Activated T-cell treated with anti-CD3 and anti-CD28 coated beads for 24 hours (primary cell): Measurements from ENCODE around the gene TMEM63C.

Experiments used
- DNase-seq: peaks from one replicate; pipeline ENCODE4 v3.0.0-alpha.2; 2020; ENCODE audit warnings: low read depth

The TMEM63C gene

DNA sequence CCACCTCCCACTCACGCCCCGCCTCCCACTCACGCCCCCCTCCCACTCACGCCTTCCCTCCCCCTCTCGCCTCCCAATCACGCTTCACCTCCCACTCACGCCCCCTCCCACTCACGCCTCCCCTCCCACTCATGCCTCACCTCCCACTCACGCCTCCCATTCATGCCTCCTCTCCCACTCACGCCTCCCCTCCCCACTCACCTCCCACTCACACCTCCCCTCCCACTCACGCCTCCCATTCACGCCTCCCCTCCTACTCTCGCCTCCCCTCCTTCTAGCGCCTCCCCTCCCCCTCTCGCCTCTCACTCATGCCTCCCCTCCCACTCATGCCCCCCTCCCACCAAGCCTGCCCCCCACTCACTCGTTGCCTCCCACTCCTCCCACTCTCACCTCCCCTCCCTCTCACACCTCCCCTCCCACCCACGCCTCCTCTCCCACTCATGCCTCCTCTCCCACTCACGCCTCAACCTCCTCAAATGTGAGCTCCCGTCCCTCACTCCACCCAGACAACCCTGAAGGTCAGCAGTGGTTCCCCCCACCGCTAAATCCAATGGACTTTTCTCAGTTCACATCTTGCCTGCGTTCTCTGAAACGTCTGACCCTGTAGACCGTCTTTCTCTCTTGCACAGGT lies 39.8 kb downstream of the TMEM63C start:
- no peak for DNase-seq

GRCh38 chr14:77222546-77223225 lies 41.1 kb downstream of the TMEM63C start:
- DNase-seq, result no peak

DNA sequence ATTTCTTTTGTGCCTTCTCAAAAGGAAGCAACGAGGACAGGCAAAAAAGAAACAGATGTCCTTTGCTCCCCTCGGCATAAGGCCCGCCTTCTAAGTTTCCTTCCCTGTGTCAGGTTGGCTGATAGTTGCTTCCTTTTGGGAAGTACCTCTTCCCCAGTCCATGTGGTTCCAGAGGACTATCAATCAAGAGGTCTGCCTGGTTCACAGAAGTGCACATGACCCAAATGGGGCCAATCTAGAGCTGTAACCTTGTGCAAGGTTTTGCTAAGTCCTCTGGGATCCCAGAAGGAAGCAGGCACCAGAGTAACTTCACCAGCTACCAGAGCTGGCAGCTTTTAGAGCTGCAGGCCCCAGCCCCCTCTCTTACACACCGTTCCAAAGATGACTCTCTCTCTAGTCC lies 42.6 kb downstream of the TMEM63C start:
- DNase-seq, result no peak

- no peak for DNase-seq
These were observed 43.7 kb downstream of the TMEM63C start for GRCh38 chr14:77225254-77225653.

- DNase-seq, result no peak
These were observed 44.4 kb downstream of the TMEM63C start for GRCh38 chr14:77225892-77226557.

DNA sequence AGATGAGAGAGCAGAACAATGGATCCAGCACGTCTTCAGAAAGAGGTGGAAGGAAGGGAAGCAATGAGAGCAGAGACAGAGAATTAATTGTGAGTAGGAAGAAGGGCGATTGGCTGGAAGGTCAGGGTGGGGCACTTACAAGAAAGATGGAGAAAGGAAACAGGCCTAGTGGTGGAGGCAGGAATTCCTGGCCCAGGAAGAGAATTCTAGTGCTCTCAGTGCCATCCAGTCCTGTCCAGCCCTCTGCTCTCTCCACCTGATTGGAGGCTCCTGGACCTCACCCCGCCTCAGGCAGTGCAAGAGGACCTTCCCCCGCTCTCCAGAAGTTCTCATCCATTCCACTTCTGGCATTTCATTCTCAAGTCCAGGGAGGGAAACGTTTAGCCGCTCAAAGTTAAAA lies 46.5 kb downstream of the TMEM63C start:
- DNase-seq, result no peak

GRCh38 chr14:77230914-77231313 lies 49.3 kb downstream of the TMEM63C start:
- DNase-seq, result no peak

DNA sequence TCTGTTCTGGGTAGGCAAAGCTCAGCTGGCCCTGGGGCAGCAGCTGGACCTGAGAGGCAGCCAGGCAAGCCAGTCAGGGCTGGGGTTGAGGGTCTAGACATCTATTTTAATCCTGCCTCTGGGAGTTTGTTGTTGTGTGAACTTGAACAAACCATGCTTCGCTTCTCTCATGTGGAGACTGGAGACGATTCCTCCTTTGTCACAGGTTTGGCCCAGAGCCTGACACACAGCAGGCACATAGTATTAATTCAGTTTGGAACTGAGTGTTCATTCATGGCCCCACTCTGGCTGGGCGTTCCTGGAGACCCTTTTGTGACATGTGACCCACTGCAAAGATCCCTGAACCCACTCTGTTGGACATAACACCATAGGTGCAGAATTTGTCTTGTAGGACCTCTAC lies 50.1 kb downstream of the TMEM63C start:
- no peak for DNase-seq

DNA sequence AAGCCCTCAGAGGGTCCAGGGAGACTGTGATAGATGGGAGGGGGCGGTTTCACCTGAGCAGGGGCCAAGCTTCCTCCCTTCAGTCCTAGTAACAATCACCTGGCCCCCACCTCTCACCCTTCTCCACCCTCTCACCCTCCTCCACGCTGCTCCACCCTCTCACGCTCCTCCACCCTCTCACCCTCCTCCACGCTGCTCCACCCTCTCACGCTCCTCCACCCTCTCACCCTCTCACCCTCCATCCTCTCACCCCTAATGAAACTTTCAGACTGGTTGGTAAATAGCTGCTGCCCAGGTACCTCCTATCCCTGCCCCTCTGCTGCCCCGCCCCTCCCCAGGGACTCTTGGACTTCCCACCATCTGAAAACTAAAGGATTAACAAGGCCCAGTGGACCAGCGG lies 55.2 kb downstream of the TMEM63C start:
- no peak for DNase-seq

DNA sequence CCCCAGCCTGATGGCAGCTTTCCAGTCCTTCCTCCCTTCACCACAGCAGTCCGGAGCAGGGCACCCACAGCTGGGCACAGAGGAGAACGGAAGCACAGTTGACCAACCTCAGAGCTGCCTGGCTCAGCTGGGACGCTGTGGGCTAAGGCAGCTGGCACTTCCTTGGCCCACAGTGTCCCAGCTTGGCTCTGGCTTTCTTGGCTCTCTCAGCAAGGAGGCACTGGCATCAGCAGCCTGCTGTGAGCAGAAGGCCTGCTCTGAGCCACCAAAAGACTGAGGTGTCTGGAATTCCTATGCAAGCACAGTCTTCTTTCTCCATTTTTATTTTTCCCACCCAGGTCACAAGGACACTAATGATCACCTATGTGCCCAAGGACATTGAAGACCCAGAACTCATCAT lies 56.8 kb downstream of the TMEM63C start:
- DNase-seq, result no peak

GRCh38 chr14:77238996-77239395 lies 57.4 kb downstream of the TMEM63C start:
- no peak for DNase-seq

DNA sequence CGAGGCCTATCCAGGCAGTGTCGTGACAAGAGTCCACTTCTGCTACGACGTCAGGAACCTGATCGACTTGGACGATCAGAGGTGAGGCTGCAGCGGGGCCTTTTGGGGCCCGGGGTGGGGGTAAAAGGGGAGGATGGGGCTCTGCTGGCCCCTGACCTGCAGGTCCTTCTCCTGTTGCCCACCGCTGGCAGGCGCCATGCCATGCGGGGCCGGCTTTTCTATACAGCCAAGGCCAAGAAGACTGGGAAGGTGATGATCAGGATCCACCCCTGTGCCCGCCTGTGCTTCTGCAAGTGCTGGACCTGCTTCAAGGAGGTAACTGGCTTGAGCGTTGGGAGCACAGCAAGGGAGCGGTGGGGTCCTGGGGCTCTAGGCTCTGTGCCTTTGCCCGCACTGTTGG lies 57.8 kb downstream of the TMEM63C start:
- no peak for DNase-seq

- no peak for DNase-seq
These were observed 58.8 kb downstream of the TMEM63C start for GRCh38 chr14:77240336-77240915.

- no peak for DNase-seq
These were observed 60.4 kb downstream of the TMEM63C start for GRCh38 chr14:77241955-77242354.

DNA sequence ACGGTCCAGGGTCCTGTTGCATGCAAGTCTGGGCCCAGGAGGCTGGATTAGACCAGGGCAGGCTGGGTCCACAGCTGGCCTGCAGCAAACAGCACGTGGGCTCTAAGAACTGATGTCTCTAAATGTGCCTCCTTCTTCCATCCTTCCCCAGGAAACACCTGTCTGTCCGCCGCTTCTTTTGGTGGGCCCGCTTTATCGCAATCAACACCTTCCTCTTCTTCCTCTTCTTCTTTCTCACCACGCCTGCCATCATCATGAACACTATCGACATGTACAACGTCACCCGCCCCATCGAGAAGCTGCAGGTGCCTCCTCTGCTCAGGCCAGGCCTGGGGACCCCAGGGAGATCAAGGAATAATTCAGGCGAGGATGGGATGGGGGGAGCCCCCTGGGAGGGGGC lies 61.2 kb downstream of the TMEM63C start:
- DNase-seq, result no peak

GRCh38 chr14:77243853-77244252 lies 62.3 kb downstream of the TMEM63C start:
- no peak for DNase-seq

DNA sequence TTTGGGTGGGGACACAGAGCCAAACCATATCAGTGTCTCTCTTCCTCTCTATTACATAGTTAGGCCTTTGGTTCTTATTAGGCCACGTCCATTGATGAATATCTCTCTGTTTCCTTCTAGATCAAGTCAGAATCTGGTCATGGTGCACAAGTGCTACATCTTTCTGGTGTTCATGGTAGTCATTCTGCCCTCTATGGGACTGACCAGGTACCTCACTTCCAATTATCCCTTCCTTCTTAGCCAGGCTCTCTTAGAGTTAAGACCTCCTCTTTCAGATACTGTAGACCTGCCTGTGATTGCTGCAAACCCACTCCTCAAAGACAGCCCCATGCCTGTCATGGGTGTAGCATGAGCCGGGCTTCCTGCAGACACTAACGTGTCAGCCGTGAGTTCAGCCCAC lies 64.2 kb downstream of the TMEM63C start:
- no peak for DNase-seq

- no peak for DNase-seq
These were observed 65.2 kb downstream of the TMEM63C start for GRCh38 chr14:77246784-77247183.

- no peak for DNase-seq
These were observed 67.1 kb downstream of the TMEM63C start for GRCh38 chr14:77248666-77249065.

- DNase-seq, result no peak
These were observed 67.7 kb downstream of the TMEM63C start for GRCh38 chr14:77249286-77249685.

DNA sequence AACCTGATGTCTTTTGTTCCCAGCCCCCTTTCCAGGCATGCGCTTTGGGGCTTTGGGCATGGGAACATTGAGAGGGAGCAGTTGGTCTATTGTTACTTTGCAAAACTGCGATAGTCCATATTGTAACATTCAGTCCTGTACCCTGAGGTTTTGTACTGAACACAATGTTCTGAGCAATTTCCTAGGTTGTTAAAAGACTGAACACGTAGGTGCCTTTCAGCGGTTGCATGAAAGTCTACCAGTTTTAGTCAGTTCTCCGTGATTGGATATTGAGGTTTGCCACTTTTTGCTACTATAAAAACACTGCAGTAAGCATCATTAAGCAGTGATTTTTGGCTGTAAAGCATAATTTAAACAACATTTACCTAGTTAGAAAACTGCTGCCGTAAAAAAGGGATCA lies 69.3 kb downstream of the TMEM63C start:
- DNase-seq, result no peak

DNA sequence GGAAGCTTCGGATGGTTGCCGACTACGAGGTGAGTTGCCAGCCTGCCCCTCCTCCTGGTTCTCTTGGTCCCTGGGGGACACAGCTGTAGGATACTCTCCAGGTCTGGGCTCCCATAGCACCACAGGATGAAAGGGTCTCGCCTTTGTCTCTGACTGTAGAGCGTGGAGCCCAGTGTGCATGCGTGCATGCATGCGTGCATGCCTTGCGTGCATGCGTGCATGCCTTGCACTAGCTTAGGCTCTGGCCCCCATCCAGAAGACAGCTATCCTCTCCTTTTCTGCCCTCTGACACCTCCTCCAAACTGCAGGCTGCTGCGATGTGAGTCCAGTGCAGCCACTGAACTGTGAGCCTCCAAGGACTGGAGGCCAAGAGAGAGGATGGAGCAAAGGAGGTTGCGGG lies 70.3 kb downstream of the TMEM63C start:
- no peak for DNase-seq
